ENCODE data around the gene COPS7B. TPM values are rescaled to one million over a fixed set of nuclear protein-coding genes. Genes with fewer than 3 reads are reported as not detected.

Gene COPS7B
- polyA plus RNA-seq, 3 donors: 9.5 to 38.8 (median 11.9) TPM

DNA sequence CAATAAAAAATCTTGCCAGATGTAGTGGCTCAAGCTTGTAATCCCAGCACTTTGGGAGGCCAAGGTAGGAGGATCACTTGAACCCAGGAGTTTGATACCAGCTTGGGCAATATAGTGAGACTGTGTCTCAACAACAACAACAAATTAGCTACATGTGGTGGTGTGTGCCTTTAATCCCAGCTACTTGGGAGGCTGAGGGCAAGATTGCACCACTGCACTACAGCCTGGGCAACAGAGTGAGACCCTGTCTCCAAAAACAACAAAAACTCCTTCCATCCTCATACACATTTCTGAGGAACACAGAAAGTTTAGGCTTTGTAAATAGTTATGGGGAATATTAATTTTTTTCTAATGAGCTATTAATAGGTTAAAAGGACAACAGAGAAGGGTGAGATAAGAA lies 22.1 kb upstream of the COPS7B start:
- intact Hi-C loops (cut with micrococcal nuclease): no loop called here
- H3K36me3 Mint-ChIP-seq: peaks cover 4 to 13% of the 10 kb centered on the region in 2 donors
- H3K4me2 ChIP-seq (replicated peaks; ENCODE audit: extremely low read depth, low read length, poor library complexity, severe bottlenecking): no peak overlapping the region
- no peaks in the 10 kb centered on the region for H3K36me3 ChIP-seq (replicated peaks in 1 of 2; ENCODE audit: control insufficient read depth in 1 of 2, insufficient read depth in 2 of 2, low read length in 2 of 2)
- H3K4me3 Mint-ChIP-seq: no peak overlapping the region
- no peak overlapping the region for H3K27ac ChIP-seq (ENCODE audit: low read depth in 1 of 2, low read length in 2 of 2)
- DNase-seq: no peak
- H3K27me3 Mint-ChIP-seq (ENCODE audit: low read depth in 3 of 3): peaks cover 0 to 3% (median 0%) of the 10 kb centered on the region in 3 donors
- no peak overlapping the region for H3K27ac Mint-ChIP-seq
- no peaks in the 10 kb centered on the region for H3K9me3 Mint-ChIP-seq
- TF ChIP-seq CTCF (IDR thresholded peaks at IDR 0.05): no peak
- H3K27me3 ChIP-seq (ENCODE audit: control insufficient read depth in 2 of 2, insufficient read depth in 2 of 2, low read length in 2 of 2): no peaks in the 10 kb centered on the region
- H3K4me3 ChIP-seq (replicated peaks in 1 of 3; ENCODE audit: low read depth in 2 of 3, low read length in 3 of 3): no peak overlapping the region
- no peak overlapping the region for H2AFZ ChIP-seq (ENCODE audit: insufficient read depth, low read depth, low read length, poor library complexity, severe bottlenecking)
- H3K9ac ChIP-seq (ENCODE audit: insufficient read depth, low read length, poor library complexity, severe bottlenecking): no peak overlapping the region
- H3K9me3 ChIP-seq (replicated peaks in 1 of 2; ENCODE audit: control insufficient read depth in 1 of 2, insufficient read depth in 1 of 2, low read length in 2 of 2): no peaks in the 10 kb centered on the region
- H3K4me1 ChIP-seq (ENCODE audit: control insufficient read depth in 1 of 2, insufficient read depth in 2 of 2, low read length in 2 of 2): no peaks in the 10 kb centered on the region
- H3K79me2 ChIP-seq (ENCODE audit: insufficient read depth, low read length): no peaks in the 10 kb centered on the region
- no peaks in the 10 kb centered on the region for H4K20me1 ChIP-seq (ENCODE audit: insufficient read depth, low read length)
- H3K4me1 Mint-ChIP-seq: no peaks in the 10 kb centered on the region

DNA sequence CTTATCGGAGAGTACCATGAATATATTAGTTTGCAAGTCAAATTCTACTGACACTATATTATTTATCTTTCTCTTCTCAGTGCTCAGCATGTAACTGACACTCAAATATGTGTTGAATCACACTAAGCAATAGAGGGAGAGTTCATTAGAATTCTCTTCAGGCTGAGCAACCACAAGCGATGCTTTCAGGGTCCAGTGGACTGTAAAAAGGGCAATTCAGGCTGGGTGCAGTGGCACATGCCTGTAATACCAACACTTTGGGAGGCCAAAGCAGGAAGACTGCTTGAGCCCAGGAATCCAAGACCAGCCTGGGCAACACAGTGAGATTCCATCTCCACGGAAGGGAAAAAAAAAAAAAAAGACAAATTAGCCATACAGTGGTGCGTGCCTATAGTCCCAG lies 21.5 kb upstream of the COPS7B start:
- intact Hi-C loops (cut with micrococcal nuclease): no loop called here
- Mint-ChIP-seq H3K4me3 (no peak overlapping the region), H3K36me3 (peaks cover 4 to 13% of the 10 kb centered on the region in 2 donors), H3K9me3 (no peaks in the 10 kb centered on the region), H3K27ac (no peak overlapping the region), H3K27me3 (ENCODE audit: low read depth in 3 of 3) (peaks cover 0 to 3% (median 0%) of the 10 kb centered on the region in 3 donors), H3K4me1 (peaks cover 4% of the 10 kb centered on the region)
- Histone ChIP-seq H3K79me2 (ENCODE audit: insufficient read depth, low read length) (no peaks in the 10 kb centered on the region), H3K9ac (ENCODE audit: insufficient read depth, low read length, poor library complexity, severe bottlenecking) (no peak overlapping the region), H2AFZ (ENCODE audit: insufficient read depth, low read depth, low read length, poor library complexity, severe bottlenecking) (no peak overlapping the region), H3K36me3 (replicated peaks in 1 of 2; ENCODE audit: control insufficient read depth in 1 of 2, insufficient read depth in 2 of 2, low read length in 2 of 2) (no peaks in the 10 kb centered on the region), H3K27me3 (ENCODE audit: control insufficient read depth in 2 of 2, insufficient read depth in 2 of 2, low read length in 2 of 2) (no peaks in the 10 kb centered on the region), H3K4me3 (replicated peaks in 1 of 3; ENCODE audit: low read depth in 2 of 3, low read length in 3 of 3) (no peak overlapping the region), H4K20me1 (ENCODE audit: insufficient read depth, low read length) (no peaks in the 10 kb centered on the region), H3K4me2 (replicated peaks; ENCODE audit: extremely low read depth, low read length, poor library complexity, severe bottlenecking) (no peak overlapping the region), H3K27ac (ENCODE audit: low read depth in 1 of 2, low read length in 2 of 2) (no peak overlapping the region), H3K4me1 (ENCODE audit: control insufficient read depth in 1 of 2, insufficient read depth in 2 of 2, low read length in 2 of 2) (no peaks in the 10 kb centered on the region), H3K9me3 (replicated peaks in 1 of 2; ENCODE audit: control insufficient read depth in 1 of 2, insufficient read depth in 1 of 2, low read length in 2 of 2) (no peaks in the 10 kb centered on the region)
- WGBS (ENCODE audit: insufficient coverage): 81% methylated on average over 2 of the region's 4 CpGs
- DNase-seq: no peak
- TF ChIP-seq CTCF (IDR thresholded peaks at IDR 0.05): no peak

All from CD14-positive monocyte (primary cell).